SKM-1 (cell line): ENCODE results near the gene MOB3B.
"Not testable (repeated sequence)": the region's sequence is repeated elsewhere in the genome, so short reads cannot be mapped to it uniquely, and the experiment has no call there.

Source experiments
- DNase-seq: peaks from one replicate; lab custom pipeline; 2025; ENCODE audit not compliant: unreplicated experiment; lab: John Stamatoyannopoulos, UW

MOB3B gene

DNA sequence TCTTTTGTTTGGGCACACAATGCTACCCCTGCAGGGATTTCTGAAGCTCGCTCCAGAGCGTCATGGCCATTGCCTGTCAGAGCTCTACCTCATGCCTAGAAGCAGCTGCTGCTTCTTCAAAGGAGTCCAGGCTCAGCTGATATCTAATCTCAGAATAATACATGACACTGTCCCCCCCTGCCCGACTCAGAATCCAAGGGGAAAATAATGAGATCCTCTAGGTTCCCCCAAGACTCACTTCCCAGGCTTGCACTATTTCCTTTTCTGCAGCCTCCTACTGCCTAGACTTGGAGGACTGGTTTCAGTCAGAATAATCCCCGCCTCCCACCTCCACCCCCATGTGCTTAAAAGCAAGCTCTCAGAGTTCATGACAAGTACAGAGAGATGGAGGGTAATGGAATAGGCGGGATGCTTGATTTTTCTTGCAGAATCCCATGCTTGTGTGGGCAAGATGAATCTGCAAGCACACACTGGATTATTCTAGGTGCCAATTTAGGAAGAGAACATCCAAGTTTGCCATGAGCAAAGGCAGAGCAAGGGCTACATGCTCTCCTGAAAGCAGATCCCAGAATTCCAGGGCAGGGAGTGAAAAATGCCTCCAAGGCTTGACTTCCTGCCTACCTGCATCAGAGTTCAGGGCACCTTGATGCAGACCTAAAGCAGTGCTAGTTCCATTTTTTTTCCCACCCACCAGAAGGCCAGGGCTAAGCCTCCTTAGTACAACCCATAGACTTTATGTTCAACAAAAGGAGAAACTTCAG lies 102.9 kb downstream of the MOB3B start:
- DNase-seq: no peak

DNA sequence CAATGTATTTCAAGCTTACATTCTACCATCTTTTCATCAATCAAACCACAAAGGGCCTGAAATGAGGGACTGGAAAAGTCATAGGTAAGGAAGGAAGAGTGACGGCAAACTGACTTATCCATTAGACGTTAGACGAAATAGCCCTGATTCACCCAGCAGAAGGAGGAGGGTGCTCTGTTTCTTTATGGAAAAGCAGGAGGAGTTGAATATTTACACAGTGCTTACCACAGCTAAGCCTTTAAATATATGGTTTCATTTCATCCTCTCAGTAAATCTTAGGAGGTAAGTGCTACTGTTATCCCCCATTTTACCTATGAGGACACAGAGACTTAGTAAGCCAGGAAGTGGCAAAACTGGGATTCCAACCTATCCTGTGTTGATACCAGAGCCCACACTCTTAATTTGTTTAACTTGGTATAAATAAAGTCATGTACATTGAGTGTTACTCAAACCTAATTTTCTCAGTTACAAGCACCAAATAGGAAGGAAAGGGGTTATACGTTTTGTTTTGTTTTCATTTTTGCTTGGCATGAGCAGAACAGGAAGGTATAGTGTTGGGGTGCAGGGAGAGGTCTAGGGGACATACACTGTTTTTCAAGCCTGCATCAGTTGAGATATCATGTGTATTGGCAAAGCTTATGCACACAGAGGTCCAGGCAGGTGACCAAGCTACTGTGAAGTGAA lies 103.6 kb downstream of the MOB3B start:
- DNase-seq: no peak

DNA sequence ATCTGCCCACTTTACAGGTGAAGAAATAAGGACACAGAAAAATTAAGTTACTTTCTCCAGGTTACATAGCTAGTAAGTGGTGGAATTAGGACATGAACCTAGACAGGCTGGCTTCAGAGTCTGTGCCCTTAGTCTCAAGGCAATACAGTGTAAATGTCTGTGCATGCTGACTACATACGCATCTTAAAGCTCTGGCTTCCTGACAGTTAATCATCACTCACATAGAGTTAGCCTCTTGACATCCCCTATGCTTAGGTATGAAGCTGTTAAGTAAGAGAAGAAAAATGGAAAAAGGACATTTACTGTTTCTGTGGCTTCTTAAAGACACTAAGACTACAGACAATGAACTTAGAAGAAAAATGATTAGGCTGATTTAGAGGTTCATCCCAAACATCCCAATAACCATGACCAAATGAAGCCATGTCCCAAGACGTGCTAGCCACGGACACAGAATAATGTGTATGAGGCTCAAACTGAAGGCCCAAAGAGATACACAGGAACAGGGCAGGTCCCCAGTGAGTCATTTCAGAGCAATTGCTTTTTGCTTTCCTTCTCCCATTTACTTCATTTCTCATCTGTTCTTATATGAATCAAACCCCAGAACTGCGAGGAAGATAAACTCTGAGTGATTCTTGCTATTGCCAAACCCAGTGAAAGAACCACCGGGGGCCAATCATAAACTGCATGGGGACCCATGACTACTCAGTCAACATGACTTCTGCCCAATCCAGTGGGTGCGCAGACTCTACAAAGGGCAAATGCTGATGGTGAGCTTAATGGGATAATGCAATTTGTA lies 105.5 kb downstream of the MOB3B start:
- DNase-seq: no peak

DNA sequence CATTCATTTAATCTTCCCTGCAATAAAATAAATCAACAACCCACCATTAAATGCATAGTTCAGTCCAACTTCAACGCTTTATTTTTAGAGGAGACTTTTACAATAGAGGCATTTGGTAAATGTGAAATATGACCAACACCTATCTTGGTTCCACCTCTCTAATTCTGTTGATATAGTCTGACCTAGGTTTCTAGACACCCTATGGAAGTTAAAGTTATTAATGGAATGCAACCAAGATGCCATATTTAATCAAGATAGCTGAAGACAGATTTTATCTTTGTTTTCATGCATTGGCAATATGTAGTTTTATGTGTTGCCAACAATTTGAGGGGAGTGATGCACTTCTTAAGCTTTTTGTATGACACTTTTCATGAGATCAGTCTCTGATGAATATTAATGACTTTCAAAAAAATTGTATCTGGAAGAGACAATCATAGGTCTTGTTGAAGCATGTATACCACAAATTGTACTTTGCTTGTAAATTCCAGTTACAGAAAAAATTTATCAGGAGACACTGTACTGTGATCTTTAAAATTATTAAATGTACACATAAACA lies 107.3 kb downstream of the MOB3B start:
- no peak for DNase-seq

DNA sequence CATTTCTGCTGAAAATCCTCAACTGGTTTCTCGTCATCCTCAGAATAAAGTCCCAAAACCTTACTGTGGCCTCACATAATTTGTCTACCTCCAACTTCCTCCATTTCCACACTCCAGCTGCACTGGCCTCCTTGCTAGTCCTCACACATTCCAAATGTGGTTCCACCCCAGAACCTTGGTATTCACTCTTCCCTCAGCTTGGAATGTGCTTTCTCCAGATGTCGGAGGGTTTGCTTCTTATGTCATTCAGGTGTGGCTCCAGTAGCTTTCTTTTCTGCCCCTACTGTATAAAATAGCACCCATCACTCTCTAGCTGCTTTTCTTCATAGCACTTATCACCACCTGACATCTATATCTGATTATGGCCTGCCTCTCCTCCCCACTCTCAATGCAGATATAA lies 108.0 kb downstream of the MOB3B start:
- no peak for DNase-seq

DNA sequence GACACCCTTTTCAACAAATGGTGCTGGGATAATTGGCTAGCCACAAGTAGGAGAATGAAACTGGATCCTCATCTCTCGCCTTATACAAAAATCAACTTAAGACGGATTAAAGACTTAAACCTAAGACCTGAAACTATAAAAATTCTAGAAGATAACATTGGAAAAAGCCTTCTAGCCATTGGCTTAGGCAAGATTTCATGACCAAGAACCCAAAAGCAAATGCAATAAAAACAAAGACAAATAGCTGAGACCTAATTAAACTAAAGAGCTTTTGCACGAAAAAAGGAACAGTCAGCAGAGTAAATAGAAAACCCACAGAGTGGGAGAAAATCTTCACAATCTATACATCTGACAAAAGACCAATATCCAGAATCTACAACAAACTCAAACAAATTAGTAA lies 110.1 kb downstream of the MOB3B start:
- not testable (repeated sequence) for DNase-seq

DNA sequence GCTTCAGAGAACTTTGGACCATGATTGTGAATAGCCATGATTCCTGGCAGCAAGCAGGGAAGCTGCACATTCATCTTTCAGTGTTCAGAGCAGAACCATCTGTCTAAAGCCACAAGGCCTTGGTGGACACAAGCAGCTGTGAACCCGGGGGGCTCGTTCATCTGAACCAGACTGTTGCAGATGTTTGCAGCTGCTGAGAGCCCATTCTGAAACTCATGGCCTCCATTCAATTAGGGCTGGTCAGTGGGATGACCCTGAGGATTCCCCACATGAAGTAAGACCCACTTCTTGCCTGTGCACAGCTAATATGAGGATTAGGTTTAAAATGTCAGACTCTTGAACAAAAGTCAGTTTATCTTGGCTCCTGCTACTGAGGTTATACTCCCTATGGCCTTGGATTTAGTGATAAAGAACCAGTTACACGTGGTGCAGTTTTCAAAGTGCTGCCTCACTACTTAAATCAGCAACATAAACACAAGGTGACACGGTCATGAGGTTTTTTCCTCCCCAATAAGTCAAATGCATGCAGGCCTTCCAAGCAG lies 115.3 kb downstream of the MOB3B start:
- DNase-seq: no peak

DNA sequence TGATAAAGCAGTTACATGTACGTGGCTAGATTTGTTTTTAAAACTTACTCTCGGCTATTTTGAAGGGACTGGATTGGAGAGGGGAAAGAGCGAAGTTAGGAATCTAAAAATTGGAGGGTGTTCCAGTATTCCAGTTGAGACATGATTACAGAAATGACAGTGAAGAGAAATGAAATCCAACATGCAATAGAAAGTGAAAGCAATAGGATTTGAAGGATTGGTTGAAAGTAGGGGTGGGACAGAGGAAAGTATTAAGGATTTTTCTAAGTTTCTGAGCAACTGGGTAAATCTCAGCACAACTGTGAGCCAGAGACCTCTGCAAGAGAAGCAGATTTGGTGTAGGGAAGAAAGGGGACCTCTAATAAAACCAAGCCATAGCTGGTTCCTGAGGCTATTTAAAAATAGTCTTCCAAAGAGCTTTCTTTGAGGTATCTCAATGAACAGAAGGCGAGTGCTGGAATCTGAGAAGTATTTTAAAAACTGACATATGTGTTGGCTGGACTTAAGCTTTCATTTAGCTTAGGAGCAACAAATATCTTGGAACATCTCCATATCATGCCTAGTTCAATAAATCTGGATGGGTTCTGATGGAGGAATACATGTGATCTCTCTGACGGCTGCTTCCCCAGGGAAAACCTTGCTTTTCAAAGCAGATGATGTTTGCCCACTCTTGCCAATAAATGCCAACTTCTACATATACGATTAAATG lies 115.9 kb downstream of the MOB3B start:
- no peak for DNase-seq

DNA sequence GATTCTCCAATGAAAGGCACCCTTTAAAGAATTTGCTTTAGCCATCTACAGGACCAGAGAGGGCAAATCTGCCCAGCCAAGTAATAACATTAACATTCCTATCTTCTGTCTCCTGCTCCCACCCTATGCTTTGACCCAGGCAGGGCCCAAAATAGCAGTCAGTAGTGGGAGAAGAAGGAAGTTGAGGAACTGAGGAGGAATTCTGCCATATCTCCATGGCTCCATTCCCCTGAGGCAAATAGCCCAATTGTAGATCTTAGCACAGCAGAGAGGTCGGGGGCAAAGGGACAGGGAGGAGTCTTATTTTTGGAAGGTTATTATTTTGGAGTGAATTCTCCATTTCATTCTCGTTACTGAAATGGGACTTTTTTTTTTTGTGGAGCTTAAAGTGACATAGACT lies 116.7 kb downstream of the MOB3B start:
- no peak for DNase-seq

DNA sequence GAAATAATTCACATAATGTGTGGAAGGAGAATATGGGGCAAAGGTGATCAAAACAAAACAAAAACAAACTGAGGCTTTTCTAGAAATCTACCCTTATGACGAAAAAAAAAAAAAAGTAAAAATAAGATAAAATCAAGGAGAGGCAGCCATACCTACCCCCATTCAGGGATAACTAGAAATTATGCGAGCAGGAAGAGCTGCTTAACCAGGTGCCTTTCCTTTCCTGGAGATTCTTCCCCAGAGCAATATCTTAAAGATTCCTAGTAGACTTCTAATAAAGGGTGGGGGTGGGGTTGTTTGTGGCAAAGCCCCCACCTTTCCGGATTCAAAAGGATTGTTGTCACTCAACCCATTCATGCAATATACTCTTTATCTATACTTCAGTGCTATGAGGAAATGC lies 117.5 kb downstream of the MOB3B start:
- no peak for DNase-seq

DNA sequence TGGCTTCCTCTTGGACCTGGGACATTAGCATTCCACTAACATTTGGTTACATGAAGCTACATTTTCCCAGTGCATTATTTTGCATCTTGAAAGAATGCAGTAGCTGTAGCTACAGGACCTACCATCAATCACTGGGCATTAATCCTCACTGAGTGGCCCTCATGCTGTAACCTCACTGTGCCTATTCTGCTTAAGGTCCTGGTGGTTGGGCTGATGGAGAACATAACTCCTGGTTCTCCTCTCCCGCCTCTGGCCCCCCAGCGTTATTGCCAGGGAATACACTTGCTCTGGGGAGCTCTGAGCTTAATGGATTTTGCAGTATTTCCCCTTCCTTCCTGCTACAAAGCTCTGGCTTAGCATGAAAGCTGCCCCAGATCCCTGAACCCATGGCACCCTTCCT lies 121.1 kb downstream of the MOB3B start:
- DNase-seq: no peak

DNA sequence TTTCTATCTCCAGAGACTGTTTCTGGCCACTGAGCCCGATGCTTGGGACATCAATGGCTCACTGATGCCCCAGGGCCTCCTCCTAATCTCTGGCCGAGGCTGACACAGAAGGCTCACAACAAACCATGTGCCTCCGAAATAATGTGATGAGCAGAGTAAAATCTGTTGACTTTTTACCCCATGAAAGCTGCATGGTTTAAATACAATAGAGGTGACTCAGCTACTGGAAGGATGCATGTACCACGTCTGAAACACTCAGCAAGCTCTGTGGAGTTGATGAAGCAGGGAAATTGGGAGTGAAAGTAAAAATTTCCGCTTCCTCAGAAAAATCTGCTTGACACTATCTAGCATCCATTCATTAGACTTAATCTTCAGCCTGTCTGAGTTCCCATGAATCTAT lies 121.6 kb downstream of the MOB3B start:
- DNase-seq: no peak

DNA sequence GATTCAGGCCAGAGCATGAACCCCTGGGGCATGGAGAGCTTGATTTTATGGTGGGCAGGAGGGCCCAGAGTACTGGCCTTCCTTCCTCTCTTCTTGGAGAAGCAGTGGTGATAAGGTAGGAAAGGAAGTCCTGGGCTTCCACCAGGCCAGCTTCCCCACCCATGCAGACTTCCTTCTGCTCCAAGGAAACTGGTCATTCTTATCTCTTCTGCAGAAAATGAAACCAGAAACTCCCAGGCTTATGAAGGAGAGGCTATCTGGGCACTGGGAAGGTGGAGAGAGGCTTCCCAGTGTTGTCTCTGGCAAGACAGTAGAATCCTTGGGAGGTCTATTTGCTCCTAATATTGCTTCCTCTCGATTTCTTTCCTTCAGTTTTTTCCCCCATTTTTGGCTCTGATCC lies 122.1 kb downstream of the MOB3B start:
- no peak for DNase-seq

DNA sequence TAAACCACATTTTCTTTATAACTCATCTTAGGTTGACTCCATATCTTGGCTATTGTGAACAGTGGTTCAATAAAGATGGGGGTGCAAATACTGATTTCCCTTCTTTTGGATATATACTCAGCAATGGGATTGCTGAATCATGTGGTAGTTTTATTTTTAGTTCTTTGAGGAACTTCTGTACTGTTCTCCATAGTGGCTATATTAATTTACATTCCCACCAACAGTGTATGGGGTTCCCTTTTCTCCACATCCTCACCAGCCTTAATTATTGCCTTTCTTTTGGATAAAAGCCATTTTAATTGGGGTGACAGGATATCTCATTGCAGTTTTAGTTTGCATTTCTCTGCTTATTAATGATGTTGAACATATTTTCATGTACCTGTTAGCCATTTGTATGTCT lies 125.0 kb downstream of the MOB3B start:
- DNase-seq: no peak

DNA sequence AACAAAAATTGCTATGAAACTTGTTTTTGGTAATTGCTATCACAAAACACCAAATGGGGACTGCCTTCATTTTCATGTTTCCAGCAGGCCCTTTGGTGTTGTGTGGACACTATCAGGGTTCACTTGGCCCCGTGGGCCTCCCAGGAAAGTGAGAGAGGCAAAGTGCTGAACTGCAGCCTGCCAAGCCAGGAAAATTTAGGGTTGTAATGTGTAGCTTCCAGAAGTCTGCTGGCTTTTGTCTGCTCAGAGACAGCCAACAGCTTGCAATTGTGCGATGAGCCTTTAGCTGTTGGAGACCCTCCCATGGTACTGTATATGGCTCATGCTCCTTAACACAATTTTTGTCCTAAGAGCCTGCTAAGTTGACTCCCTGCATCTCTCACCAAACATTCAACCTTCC lies 127.0 kb downstream of the MOB3B start:
- DNase-seq: no peak

DNA sequence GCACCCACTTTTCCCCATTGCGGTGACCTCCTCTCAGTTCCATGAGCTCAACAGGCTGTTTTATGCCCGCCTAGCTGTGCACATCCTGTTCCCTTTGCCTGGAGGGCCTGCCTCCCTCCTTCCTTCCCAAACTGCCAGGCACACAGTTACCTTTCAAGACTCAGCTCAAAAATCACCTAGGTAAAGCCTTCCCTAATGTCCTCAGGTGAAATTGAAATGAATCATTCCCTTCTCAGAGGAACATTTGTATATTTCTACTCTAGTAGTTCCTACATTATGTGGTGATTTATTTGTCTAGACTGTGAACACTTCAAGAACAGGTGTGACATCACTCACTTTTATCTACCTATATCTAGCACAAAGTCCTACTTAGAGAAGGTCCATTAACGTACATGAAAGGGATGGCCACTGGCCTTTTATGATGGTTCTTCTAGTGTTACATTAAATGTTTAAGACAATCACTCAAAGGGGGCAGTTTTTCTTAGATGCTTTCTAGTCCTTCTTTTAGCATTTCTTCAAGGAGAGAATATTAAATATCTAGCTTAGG lies 129.2 kb downstream of the MOB3B start:
- DNase-seq: no peak

DNA sequence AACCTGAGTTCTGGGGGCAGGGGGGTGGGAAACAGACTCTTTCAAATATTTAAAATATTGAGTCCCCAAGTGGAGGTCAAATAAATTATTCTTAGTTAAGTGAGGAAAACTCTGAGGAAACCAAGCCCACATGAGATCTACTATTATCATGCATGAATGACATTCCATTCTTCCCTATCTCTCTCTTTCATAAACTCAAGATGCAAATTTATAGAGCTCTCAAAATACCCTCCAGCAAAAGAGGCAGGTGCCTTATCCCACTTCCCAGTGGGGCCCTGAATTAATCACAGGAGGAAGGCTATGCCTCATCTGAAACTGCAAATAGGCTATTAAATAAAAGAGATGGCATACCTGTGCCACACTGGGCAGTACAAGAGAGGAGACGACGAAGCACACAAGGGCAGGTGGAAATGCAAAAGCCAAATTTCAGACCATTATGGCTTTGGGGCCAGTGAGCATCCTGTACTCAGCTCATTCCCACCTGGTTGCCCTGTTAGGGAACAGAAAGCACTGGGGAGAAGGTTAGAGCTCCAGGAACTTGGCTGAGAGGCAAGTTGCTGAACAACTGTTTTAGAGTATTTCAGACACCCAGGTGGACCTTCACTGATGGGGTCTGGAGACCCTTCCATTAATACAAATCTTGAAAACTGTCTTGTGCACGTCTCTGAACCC lies 130.5 kb downstream of the MOB3B start:
- no peak for DNase-seq

DNA sequence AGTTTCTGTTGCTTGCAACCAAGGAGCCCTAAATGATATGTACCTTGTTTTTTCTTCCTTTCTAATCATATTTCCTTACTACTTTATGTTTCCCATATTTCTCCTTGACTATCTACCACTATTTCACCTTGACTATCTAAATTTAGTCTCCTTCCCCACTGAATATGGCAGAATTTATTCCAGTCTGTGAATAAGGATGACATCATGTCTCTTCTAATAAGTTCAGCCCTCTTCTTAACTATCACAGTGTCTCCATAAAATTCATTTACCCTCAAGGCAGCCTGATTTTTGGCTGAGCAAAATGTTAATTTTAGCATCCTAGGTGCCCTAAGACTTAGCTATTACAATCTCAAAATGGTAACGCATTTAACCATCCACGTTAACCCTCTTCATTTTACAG lies 133.1 kb downstream of the MOB3B start:
- DNase-seq: no peak

DNA sequence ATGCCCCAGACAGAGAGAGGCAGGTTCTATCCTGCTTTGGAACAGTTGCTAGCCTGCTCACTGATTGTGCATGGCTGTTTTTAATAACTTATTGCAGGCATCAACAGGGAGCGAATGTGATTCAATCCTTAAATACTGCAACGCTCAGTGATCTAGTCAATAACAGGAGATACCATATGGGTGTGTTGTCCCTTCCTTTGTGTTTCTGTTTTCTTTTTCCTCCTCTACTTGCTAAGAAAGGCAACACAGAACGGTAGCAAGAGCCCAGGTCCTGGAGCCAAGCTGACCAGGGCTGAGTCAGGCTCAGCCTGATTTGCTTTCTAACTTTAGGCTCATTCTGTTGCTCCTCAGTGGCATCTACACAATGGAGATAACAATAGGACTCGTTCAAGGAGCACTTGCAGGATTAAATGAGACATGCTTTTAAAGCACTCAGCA lies 134.1 kb downstream of the MOB3B start:
- no peak for DNase-seq

DNA sequence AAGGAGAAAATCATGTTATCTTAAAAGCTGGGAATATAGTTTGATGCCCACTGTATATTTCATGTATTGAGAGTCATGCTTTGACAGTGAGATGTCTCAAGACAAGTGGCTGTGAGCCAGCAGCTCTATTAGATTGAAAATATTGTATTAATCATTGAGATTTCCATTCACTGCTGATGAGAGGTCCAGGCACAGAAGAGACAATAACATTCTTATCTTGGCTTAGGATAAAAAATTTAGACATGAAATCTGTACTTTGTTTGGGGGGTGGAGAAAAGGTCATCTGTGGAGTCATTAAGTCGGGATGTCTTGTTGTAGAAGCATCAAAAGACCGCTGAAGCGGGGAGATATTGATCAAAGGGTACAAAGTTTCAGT lies 134.8 kb downstream of the MOB3B start:
- DNase-seq: no peak
